ENCODE data around the gene PRMT6.

The PRMT6 gene

GRCh38 chr1:107057197-107058133 is 991 bp downstream of the PRMT6 start:
- no peak for TF ChIP-seq EZH2 (IDR thresholded peaks at IDR 0.05; ENCODE audit: borderline replicate concordance, low read length)
- TF ChIP-seq CTCF (IDR thresholded peaks at IDR 0.05; ENCODE audit: low read length): no peak
- no peaks in the 10 kb centered on the region for H3K9me3 ChIP-seq (ENCODE audit: low read length)
- no peak overlapping the region for H2AFZ ChIP-seq (ENCODE audit: low read length)
- H3K79me2 ChIP-seq (ENCODE audit: insufficient read depth, low read length): no peaks in the 10 kb centered on the region; the same call in 1 of the 2 replicates
- peak overlapping the region; percentile 98 for H3K4me2 ChIP-seq (ENCODE audit: low read length)
- H3K27ac ChIP-seq (ENCODE audit: low read depth, low read length, poor library complexity, severe bottlenecking): peak overlapping the region; percentile 35
- H3K4me3 ChIP-seq (ENCODE audit: low read depth, low read length, poor library complexity, severe bottlenecking): peak overlapping the region; percentile 91
- H3F3A ChIP-seq (ENCODE audit: insufficient read depth, low read length): no peaks in the 10 kb centered on the region; the same call in 1 of the 2 replicates
- H4K20me1 ChIP-seq (ENCODE audit: insufficient read depth, low read length): no peaks in the 10 kb centered on the region
- no peaks in the 10 kb centered on the region for H3K9me2 ChIP-seq (ENCODE audit: low read depth, low read length)
- H3K27me3 ChIP-seq (ENCODE audit: insufficient read depth, low read length): no peaks in the 10 kb centered on the region
- H3K4me1 ChIP-seq (ENCODE audit: insufficient read depth, low read length, severe bottlenecking): peaks cover 23% of the 10 kb centered on the region
- peak overlapping the region; percentile 94 for H3K9ac ChIP-seq (ENCODE audit: low read length)
- H3K36me3 ChIP-seq (ENCODE audit: insufficient read depth, low read length): peaks cover 17% of the 10 kb centered on the region

DNA sequence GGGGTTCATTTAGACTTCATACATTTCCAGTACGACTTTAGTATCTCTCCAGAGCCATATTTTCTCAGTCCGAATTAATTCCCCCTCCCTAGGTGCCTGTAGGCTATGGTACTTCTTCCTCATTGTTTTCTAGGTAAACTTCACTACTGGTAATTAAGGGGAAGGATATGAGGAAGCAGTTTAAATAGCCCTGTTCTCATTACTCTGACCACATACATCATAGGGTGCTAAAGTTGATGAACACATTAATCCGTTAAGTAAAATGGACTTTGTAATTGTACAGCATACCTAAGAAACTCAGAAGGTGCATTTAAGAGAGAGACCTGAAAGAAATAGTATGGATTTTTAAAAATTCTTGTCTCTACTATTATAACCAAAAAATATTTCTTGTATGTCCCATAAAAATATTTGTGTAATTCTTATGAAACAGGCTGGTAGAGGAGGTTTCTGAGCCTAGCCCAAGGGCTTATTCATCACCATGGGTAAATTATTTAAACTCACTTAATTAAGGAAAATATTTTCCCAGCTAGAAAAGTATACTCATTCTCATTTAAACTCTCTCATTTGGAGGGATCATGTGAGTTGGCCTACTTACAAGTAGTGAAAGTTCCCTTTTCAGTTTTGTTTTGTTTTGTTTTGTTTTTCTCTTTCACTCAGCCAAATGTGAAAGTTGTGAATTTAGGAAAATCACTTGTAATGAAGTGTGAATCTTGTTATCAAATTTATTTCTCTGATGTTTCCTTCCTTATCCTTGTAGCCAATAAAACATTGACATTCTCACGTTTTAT is 2.0 kb downstream of the PRMT6 start:
- Histone ChIP-seq H3K4me3 (ENCODE audit: low read depth, low read length, poor library complexity, severe bottlenecking) (peak overlapping the region; percentile 91), H4K20me1 (ENCODE audit: insufficient read depth, low read length) (no peaks in the 10 kb centered on the region), H3K36me3 (ENCODE audit: insufficient read depth, low read length) (peaks cover 17% of the 10 kb centered on the region), H3K79me2 (ENCODE audit: insufficient read depth, low read length) (no peaks in the 10 kb centered on the region; the same call in 1 of the 2 replicates), H3K27me3 (ENCODE audit: insufficient read depth, low read length) (no peaks in the 10 kb centered on the region), H3K9ac (ENCODE audit: low read length) (peak overlapping the region; percentile 94), H3K4me2 (ENCODE audit: low read length) (peak overlapping the region; percentile 98), H3F3A (ENCODE audit: insufficient read depth, low read length) (no peaks in the 10 kb centered on the region; the same call in 1 of the 2 replicates), H3K9me3 (ENCODE audit: low read length) (no peaks in the 10 kb centered on the region), H3K4me1 (ENCODE audit: insufficient read depth, low read length, severe bottlenecking) (peaks cover 23% of the 10 kb centered on the region), H2AFZ (ENCODE audit: low read length) (no peak overlapping the region), H3K27ac (ENCODE audit: low read depth, low read length, poor library complexity, severe bottlenecking) (peak overlapping the region; percentile 2), H3K9me2 (ENCODE audit: low read depth, low read length) (no peaks in the 10 kb centered on the region)
- TF ChIP-seq EZH2 (IDR thresholded peaks at IDR 0.05; ENCODE audit: borderline replicate concordance, low read length): no peak
- TF ChIP-seq CTCF (IDR thresholded peaks at IDR 0.05; ENCODE audit: low read length): no peak

GRCh38 chr1:107061886-107062285 is 5.4 kb downstream of the PRMT6 start:
- no peaks in the 10 kb centered on the region for H3K9me2 ChIP-seq (ENCODE audit: low read depth, low read length)
- no peak overlapping the region for H3K9ac ChIP-seq (ENCODE audit: low read length)
- no peaks in the 10 kb centered on the region for H4K20me1 ChIP-seq (ENCODE audit: insufficient read depth, low read length)
- no peaks in the 10 kb centered on the region; the same call in 1 of the 2 replicates for H3K79me2 ChIP-seq (ENCODE audit: insufficient read depth, low read length)
- peaks cover 17% of the 10 kb centered on the region for H3K36me3 ChIP-seq (ENCODE audit: insufficient read depth, low read length)
- H3K27me3 ChIP-seq (ENCODE audit: insufficient read depth, low read length): no peaks in the 10 kb centered on the region
- no peaks in the 10 kb centered on the region for H3K9me3 ChIP-seq (ENCODE audit: low read length)
- H3K27ac ChIP-seq (ENCODE audit: low read depth, low read length, poor library complexity, severe bottlenecking): no peak overlapping the region
- H3K4me2 ChIP-seq (ENCODE audit: low read length): no peak overlapping the region
- TF ChIP-seq CTCF (IDR thresholded peaks at IDR 0.05; ENCODE audit: low read length): no peak
- TF ChIP-seq EZH2 (IDR thresholded peaks at IDR 0.05; ENCODE audit: borderline replicate concordance, low read length): no peak
- H3F3A ChIP-seq (ENCODE audit: insufficient read depth, low read length): no peaks in the 10 kb centered on the region; the same call in 1 of the 2 replicates
- peaks cover 18% of the 10 kb centered on the region for H3K4me1 ChIP-seq (ENCODE audit: insufficient read depth, low read length, severe bottlenecking)
- no peak overlapping the region for H3K4me3 ChIP-seq (ENCODE audit: low read depth, low read length, poor library complexity, severe bottlenecking)
- H2AFZ ChIP-seq (ENCODE audit: low read length): no peak overlapping the region

Measured in OCI-LY1 (cell line).